Tibial nerve (tissue), 4 donors: ENCODE results near the gene HPRT1. TPM values are rescaled to one million over a fixed set of nuclear protein-coding genes. Genes with fewer than 3 reads are reported as not detected.

ENCODE experiments used
- DNase-seq, 2 donors: peaks; one replicate each; pipeline ENCODE4 v3.0.0-alpha.2; 2019; ENCODE audit warnings: low spot score in 2 of 2
- H3K27ac ChIP-seq, 4 donors: fragments of 200-600 bp; sonication (generic) in 3 of 4; one replicate each; pipeline ENCODE4 v1.5.1; 2017 to 2019; ENCODE audit warnings: mild to moderate bottlenecking in 1 of 4
- H3K27me3 ChIP-seq, 2 donors: fragments of 200-600 bp; sonication (generic) in 1 of 2; one replicate each; pipeline versions ENCODE4 v1.5.1 to v1.6.0; 2017 to 2019
- H3K36me3 ChIP-seq, 3 donors: fragments of 200-600 bp; sonication (generic); one replicate each; pipeline ENCODE4 v1.5.1; 2018 to 2019
- H3K4me1 ChIP-seq, 4 donors: fragments of 200-600 bp; sonication (generic) in 3 of 4; one replicate each; pipeline ENCODE4 v1.5.1; 2017 to 2019
- H3K4me3 ChIP-seq, 4 donors: fragments of 200-600 bp; sonication (generic) in 3 of 4; one replicate each; pipeline ENCODE4 v1.5.1; 2017 to 2019; ENCODE audit warnings: mild to moderate bottlenecking in 1 of 4, moderate library complexity in 1 of 4
- H3K9me3 ChIP-seq, 4 donors: fragments of 200-600 bp; sonication (generic) in 3 of 4; one replicate each; pipeline ENCODE4 v1.5.1; 2017 to 2019
- EP300 ChIP-seq, 2 donors: sonication (generic); formaldehyde crosslinking; IDR thresholded peaks; one replicate each; pipeline ENCODE4 v1.6.1; 2017; ENCODE audit warnings: antibody characterized with exemption in 2 of 2, mild to moderate bottlenecking in 1 of 2
- POLR2A ChIP-seq, 2 donors: fragments of 450-650 bp; IDR thresholded peaks; one replicate each; pipeline ENCODE4 v1.6.1; 2017; ENCODE audit warnings: antibody characterized with exemption in 2 of 2, mild to moderate bottlenecking in 2 of 2, moderate library complexity in 2 of 2
- WGBS, 2 donors: methylation state at CpG; one replicate each; pipeline ENCODE4 v1.1.5; 2018; 5-methylcytosine and 5-hydroxymethylcytosine counted together
- total RNA-seq, 4 donors: library from RNA; depleted of rRNA; stranded (reverse); fragments of >200 nt; gene quantifications; one replicate each; pipeline ENCODE4 v1.1.0, GENCODE V29; 2016
- TF ChIP-seq, protein P1 (sequence below), 5 experiments: fragments of 200-600 bp in 3 of 5; fragments of 450-650 bp in 2 of 5; sonication (generic) in 3 of 5; IDR thresholded peaks; one replicate each; pipeline ENCODE4 v1.5.1; 2016 to 2019; ENCODE audit warnings: antibody characterized with exemption in 5 of 5, mild to moderate bottlenecking in 3 of 5, moderate library complexity in 2 of 5

Gene HPRT1
- total RNA-seq, 4 donors from 2014 or later = 4.1 to 35.6 (median 9.7) TPM

DNA sequence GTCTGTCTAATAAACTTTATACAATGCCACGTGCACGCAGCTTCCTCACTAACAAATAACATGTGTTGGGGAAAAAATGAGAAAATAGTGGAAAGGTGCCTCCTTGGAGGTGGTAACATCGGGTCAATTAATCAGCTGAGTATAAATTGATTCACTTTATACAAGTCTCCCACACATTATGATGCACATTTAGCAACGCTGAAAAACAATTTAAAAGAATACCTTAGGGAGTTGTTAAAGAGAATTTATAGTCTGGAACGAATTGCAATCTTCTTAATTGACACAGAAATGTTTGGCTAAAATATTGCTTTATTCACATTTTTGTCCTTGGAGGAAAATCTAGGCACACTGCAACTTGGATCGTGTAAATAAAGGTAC lies 84.2 kb downstream of the HPRT1 start:
- no peaks in the 10 kb centered on the region for H3K36me3 ChIP-seq
- TF ChIP-seq, protein P1, sequence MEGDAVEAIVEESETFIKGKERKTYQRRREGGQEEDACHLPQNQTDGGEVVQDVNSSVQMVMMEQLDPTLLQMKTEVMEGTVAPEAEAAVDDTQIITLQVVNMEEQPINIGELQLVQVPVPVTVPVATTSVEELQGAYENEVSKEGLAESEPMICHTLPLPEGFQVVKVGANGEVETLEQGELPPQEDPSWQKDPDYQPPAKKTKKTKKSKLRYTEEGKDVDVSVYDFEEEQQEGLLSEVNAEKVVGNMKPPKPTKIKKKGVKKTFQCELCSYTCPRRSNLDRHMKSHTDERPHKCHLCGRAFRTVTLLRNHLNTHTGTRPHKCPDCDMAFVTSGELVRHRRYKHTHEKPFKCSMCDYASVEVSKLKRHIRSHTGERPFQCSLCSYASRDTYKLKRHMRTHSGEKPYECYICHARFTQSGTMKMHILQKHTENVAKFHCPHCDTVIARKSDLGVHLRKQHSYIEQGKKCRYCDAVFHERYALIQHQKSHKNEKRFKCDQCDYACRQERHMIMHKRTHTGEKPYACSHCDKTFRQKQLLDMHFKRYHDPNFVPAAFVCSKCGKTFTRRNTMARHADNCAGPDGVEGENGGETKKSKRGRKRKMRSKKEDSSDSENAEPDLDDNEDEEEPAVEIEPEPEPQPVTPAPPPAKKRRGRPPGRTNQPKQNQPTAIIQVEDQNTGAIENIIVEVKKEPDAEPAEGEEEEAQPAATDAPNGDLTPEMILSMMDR (IDR thresholded peaks at IDR 0.05) = no peak
- no peak for TF ChIP-seq EP300 (IDR thresholded peaks at IDR 0.05)
- TF ChIP-seq POLR2A (IDR thresholded peaks at IDR 0.05) = no peak
- DNase-seq = no peak
- H3K27ac ChIP-seq = no peak overlapping the region
- no peaks in the 10 kb centered on the region for H3K9me3 ChIP-seq
- peaks cover 0 to 16% (median 0%) of the 10 kb centered on the region in 4 donors for H3K4me1 ChIP-seq
- peak overlapping the region in 1 of 4 donors; percentile 41 for H3K4me3 ChIP-seq
- WGBS, 2 donors = 50 to 54% methylated on average over 6 of the region's 6 CpGs
- peaks cover 0 to 68% of the 10 kb centered on the region in 2 donors for H3K27me3 ChIP-seq

DNA sequence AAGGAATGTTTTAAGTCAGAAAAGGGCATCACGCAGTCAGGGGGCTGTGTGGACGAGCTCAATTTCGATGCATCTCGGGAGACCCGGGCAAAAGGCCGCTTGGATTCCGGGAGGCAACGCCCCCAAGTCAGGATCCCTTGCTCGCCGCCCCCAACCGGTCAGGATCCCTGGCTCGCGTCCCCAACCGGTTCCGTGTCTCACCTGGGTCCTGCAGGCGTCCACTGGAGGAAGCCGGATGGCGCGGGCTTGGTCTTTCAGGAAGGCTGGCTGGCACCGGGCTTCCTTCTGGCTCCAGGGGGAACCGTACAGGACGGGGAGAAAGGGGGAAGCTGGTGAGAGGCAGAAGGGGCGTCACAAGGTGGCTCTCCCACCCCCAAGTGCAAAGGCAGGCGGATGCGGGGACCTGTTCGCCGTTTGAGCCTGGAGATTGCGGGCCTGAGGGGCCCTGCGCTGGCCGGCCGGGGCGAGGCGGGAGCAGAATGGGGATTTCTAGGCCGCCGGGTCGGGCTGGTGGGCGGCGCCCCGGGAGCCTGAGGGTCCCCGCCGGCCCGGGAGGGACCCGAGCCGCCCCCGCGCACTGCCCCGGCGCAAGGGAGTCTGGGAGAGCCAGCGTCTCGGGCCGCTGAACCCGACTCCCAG lies 84.7 kb downstream of the HPRT1 start:
- no peak for TF ChIP-seq EP300 (IDR thresholded peaks at IDR 0.05)
- 20 to 30% methylated on average over 7 to 51 of the region's 52 CpGs for WGBS, 2 donors
- peaks cover 0 to 18% (median 0%) of the 10 kb centered on the region in 4 donors for H3K4me1 ChIP-seq
- H3K4me3 ChIP-seq = peak overlapping the region; percentile 9 to 41 (median 20)
- H3K27ac ChIP-seq = no peak overlapping the region
- H3K9me3 ChIP-seq = no peaks in the 10 kb centered on the region
- peaks cover 0 to 68% of the 10 kb centered on the region in 2 donors for H3K27me3 ChIP-seq
- H3K36me3 ChIP-seq = no peaks in the 10 kb centered on the region
- no peak for DNase-seq

- peaks cover 0 to 76% of the 10 kb centered on the region in 2 donors for H3K27me3 ChIP-seq
- 65 to 75% methylated on average over 10 to 20 of the region's 20 CpGs for WGBS, 2 donors
Measured at GRCh38 chrX:134545510-134545909, 85.5 kb downstream of the HPRT1 start.

DNA sequence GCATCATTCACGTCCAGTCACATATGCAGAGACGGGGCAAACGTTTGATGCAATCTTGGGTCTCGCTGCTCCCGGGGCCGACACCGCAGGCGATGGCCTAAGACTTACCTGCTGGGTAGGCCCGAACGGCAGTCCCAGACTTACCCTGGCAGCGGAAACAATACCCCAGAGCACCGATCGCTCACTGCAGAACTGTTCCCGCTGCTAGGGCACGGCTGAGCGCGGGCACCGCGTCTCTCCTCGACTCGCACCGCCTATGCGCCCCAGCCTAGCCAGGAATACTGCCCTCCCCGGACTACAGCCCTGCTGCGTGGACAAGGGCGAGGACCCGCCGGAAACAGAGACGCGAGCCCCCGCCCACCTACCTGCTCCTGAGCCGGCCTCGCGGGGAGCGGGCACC lies 86.2 kb downstream of the HPRT1 start:
- DNase-seq = no peak
- TF ChIP-seq POLR2A (IDR thresholded peaks at IDR 0.05) (no peak), EP300 (IDR thresholded peaks at IDR 0.05) (no peak)
- TF ChIP-seq, protein P1 (IDR thresholded peaks at IDR 0.05) = no peak
- Histone ChIP-seq H3K27ac (no peak overlapping the region), H3K27me3 (peaks cover 0 to 83% of the 10 kb centered on the region in 2 donors), H3K36me3 (no peaks in the 10 kb centered on the region), H3K4me3 (no peak overlapping the region), H3K9me3 (no peaks in the 10 kb centered on the region), H3K4me1 (peaks cover 0 to 32% (median 0%) of the 10 kb centered on the region in 4 donors)
- 67 to 100% methylated on average over 2 to 34 of the region's 35 CpGs for WGBS, 2 donors

More at GRCh38 chrX:134545510-134545909, 85.5 kb downstream of the HPRT1 start:
- Histone ChIP-seq H3K4me1 (peaks cover 0 to 26% (median 0%) of the 10 kb centered on the region in 4 donors), H3K9me3 (no peaks in the 10 kb centered on the region), H3K36me3 (no peaks in the 10 kb centered on the region), H3K4me3 (no peak overlapping the region), H3K27ac (no peak overlapping the region)
- DNase-seq = no peak
- TF ChIP-seq EP300 (IDR thresholded peaks at IDR 0.05) = no peak
- TF ChIP-seq, protein P1 (IDR thresholded peaks at IDR 0.05) = no peak
- TF ChIP-seq POLR2A (IDR thresholded peaks at IDR 0.05) = no peak

- TF ChIP-seq EP300 (IDR thresholded peaks at IDR 0.05) = no peak
- TF ChIP-seq, protein P1 (IDR thresholded peaks at IDR 0.05) = no peak
- no peak for TF ChIP-seq POLR2A (IDR thresholded peaks at IDR 0.05)
- H3K27ac ChIP-seq = no peak overlapping the region
Measured at GRCh38 chrX:134547047-134547679, 87.2 kb downstream of the HPRT1 start.

More at GRCh38 chrX:134547047-134547679, 87.2 kb downstream of the HPRT1 start:
- no peak for DNase-seq
- H3K27me3 ChIP-seq = peaks cover 0 to 89% of the 10 kb centered on the region in 2 donors
- no peaks in the 10 kb centered on the region for H3K36me3 ChIP-seq
- H3K4me1 ChIP-seq = peaks cover 0 to 32% (median 0%) of the 10 kb centered on the region in 4 donors
- H3K4me3 ChIP-seq = no peak overlapping the region
- 66 to 67% methylated on average over 7 of the region's 7 CpGs for WGBS, 2 donors
- H3K9me3 ChIP-seq = no peaks in the 10 kb centered on the region
